ENCODE results near the gene EIF4B. TPM values are rescaled to one million over a fixed set of nuclear protein-coding genes. Genes with fewer than 3 reads are reported as not detected.
"Not testable (repeated sequence)": the region's sequence is repeated elsewhere in the genome, so short reads cannot be mapped to it uniquely, and the experiment has no call there.

The EIF4B gene
- total and polyA plus RNA-seq, 2 of the 8 experiments (the other 6 are each of a cell fraction or from before 2014, with no cell fraction given): 269 to 816 TPM

DNA sequence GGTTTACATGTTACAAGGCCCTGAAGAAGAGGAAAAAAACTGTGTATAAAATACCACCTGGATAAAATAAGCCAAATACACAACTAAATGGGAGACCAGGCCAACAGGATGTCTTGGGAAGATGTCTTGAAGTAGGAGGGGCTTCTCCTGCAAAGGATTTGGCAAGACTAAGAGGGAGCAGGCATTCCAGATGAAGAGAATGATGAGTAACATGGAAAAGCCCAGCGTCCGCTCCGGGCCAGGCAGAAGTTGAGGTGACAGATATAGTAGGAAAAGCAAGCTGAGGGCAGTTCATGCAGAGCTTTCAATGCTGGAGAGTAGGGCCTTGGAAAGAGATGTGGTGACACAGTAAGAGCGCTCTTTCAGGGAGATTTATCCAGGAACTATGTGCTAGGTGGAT, 16.1 kb upstream of the EIF4B start (continued):
- no peak for TF ChIP-seq SIN3A (conservative IDR thresholded peaks at IDR 0.05 in 1 of 2, IDR thresholded peaks at IDR 0.05 in 1 of 2; ENCODE audit: low read depth in 1 of 2, low read length in 2 of 2)

- H3K56ac ChIP-seq (replicated peaks; ENCODE audit: insufficient read length, low read depth, low read length); H4K8ac ChIP-seq (ENCODE audit: extremely low read depth, insufficient read depth, low read length); H3K4me1 ChIP-seq (replicated peaks in 1 of 4; ENCODE audit: control insufficient read depth in 3 of 4, insufficient read depth in 4 of 4, low read length in 3 of 4); H3K79me1 ChIP-seq (ENCODE audit: low read depth, low read length); H3K27ac ChIP-seq (ENCODE audit: low read depth, low read length); H2BK20ac ChIP-seq (ENCODE audit: low read length); H4K20me1 ChIP-seq (replicated peaks in 1 of 2; ENCODE audit: control insufficient read depth in 1 of 2, insufficient read depth in 2 of 2, low read length in 2 of 2); H2BK12ac ChIP-seq (ENCODE audit: low read depth, low read length); H3K4me2 ChIP-seq (ENCODE audit: insufficient read depth in 1 of 2, low read depth in 2 of 2, low read length in 2 of 2); H3K9me3 ChIP-seq (ENCODE audit: insufficient read depth in 2 of 2, low read depth in 1 of 2, low read length in 1 of 2); H4K5ac ChIP-seq (ENCODE audit: insufficient read length, low read depth, low read length); H2AK5ac ChIP-seq (ENCODE audit: low read depth, low read length); DNase-seq (ENCODE audit: low read depth in 1 of 2, low spot score in 2 of 2); H3K18ac ChIP-seq (ENCODE audit: extremely low read depth, low read length); H2BK5ac ChIP-seq (ENCODE audit: low read depth, low read length); FAIRE-seq; H3K23me2 ChIP-seq (ENCODE audit: low read depth, low read length); H3K79me2 ChIP-seq (ENCODE audit: control insufficient read depth in 1 of 2, insufficient read depth in 2 of 2, low read length in 2 of 2); H3K9ac ChIP-seq (replicated peaks in 1 of 4; ENCODE audit: extremely low read depth in 1 of 4, low read depth in 3 of 4, low read length in 3 of 4); H3K4me3 ChIP-seq (ENCODE audit: extremely low read depth in 1 of 4, insufficient read depth in 2 of 4, low read depth in 3 of 4, low read length in 4 of 4); H3K36me3 ChIP-seq (ENCODE audit: control insufficient read depth in 2 of 4, insufficient read depth in 4 of 4, low read length in 3 of 4); H2BK15ac ChIP-seq (ENCODE audit: low read length); H3K14ac ChIP-seq (ENCODE audit: insufficient read length); H3K23ac ChIP-seq (ENCODE audit: insufficient read length); H3K4ac ChIP-seq (replicated peaks; ENCODE audit: insufficient read length, low read depth, low read length); H2AFZ ChIP-seq (ENCODE audit: low read length); H4K91ac ChIP-seq (replicated peaks; ENCODE audit: insufficient read length, low read length); H3K27me3 ChIP-seq (replicated peaks in 1 of 4; ENCODE audit: control insufficient read depth in 3 of 4, extremely low read depth in 1 of 4, insufficient read depth in 3 of 4, low read length in 3 of 4); H2BK120ac ChIP-seq (replicated peaks; ENCODE audit: low read depth, low read length): not testable (repeated sequence)
- POLR2A ChIA-PET (ENCODE audit: partially characterized antibody): interaction anchor here (0.6 to 8.6 kb wide), 3 partner anchors 14 to 114 kb away, joined by 4 to 63 read pairs (median 7); partner anchors contain the start of gene EIF4B
- WGBS, 2 experiments (ENCODE audit: extremely low coverage in 1 of 2, insufficient coverage in 1 of 2, insufficient read length in 1 of 2, insufficient replicate concordance in 2 of 2, low coverage in 1 of 2, low lambda C conversion rate in 2 of 2, missing lambda C conversion rate in 1 of 2): 84% methylated on average over 4 of the region's 5 CpGs; no CpG with 5 or more reads in 1 of the 2 experiments
- CTCF ChIA-PET (ENCODE audit: partially characterized antibody): interaction anchor here (1.2 to 21.2 kb wide), 6 partner anchors 11 to 122 kb away, joined by 3 to 1250 read pairs (median 4); partner anchors contain the start of gene KRT8
These were observed 14.0 kb upstream of the EIF4B start for GRCh38 chr12:52992240-52992639.
